Endothelial cell of umbilical vein (primary cell): ENCODE results near the gene CDH7. TPM values are rescaled to one million over a fixed set of nuclear protein-coding genes. Genes with fewer than 3 reads are reported as not detected.

ENCODE experiments used
- BruUV-seq: library from RNA; stranded (reverse); fragments of 400-500 nt; replicated peaks from 2 replicates; lab custom pipeline; 2021; lab: Mats Ljungman, UMichigan
- CTCF ChIA-PET: fragments of 300-600, 350-600 bp; sonication (Branson Sonifier 250); formaldehyde crosslinking; loops from one replicate; lab custom pipeline; 2021; ENCODE audit warnings: antibody characterized with exemption, inconsistent platforms; lab: Charles Lee
- POLR2A ChIA-PET: fragments of 300-600, 350-600 bp; sonication (Branson Sonifier 250); formaldehyde crosslinking; loops from one replicate; lab custom pipeline; 2021; ENCODE audit warnings: antibody characterized with exemption, inconsistent platforms; lab: Charles Lee
- DNase-seq: peaks from one replicate; pipeline ENCODE4 v3.0.0-alpha.2; 2011; ENCODE audit warnings: low read depth, low spot score
- FAIRE-seq: peaks from 2 replicates; lab custom pipeline; 2011; peaks lifted over from hg19 to GRCh38; lab: Jason Lieb, UNC
- H2AFZ ChIP-seq: 2 replicates; pipeline ENCODE4 v1.6.0; 2012; ENCODE audit warnings: low read depth, low read length, control low read depth, inconsistent platforms
- H3K27ac ChIP-seq: 2 replicates; pipeline ENCODE4 v1.5.1; 2011; ENCODE audit warnings: low read depth, mild to moderate bottlenecking, control low read depth, low read length, moderate library complexity; ENCODE audit not compliant: insufficient read depth
- H3K27me3 ChIP-seq, 2 experiments: 2 replicates each; pipeline versions ENCODE4 v1.6.0 to v1.6.1; 2011; ENCODE audit warnings: low read length in 2 of 2, mixed read lengths in 1 of 2; ENCODE audit not compliant: control insufficient read depth in 2 of 2, insufficient read depth in 2 of 2
- H3K36me3 ChIP-seq, 2 experiments: 2 replicates in 1 of 2; 3 replicates in 1 of 2; pipeline ENCODE4 v1.5.1; 2011; ENCODE audit warnings: low read length in 2 of 2, mild to moderate bottlenecking in 1 of 2, moderate library complexity in 1 of 2; ENCODE audit not compliant: control insufficient read depth in 2 of 2, insufficient read depth in 2 of 2; ENCODE audit errors: extremely low read depth in 1 of 2
- H3K4me1 ChIP-seq: 3 replicates; pipeline ENCODE4 v1.5.1; 2011; ENCODE audit warnings: mild to moderate bottlenecking, low read length; ENCODE audit not compliant: control insufficient read depth, insufficient read depth; ENCODE audit errors: extremely low read depth
- H3K4me2 ChIP-seq: 2 replicates; pipeline ENCODE4 v1.6.1; 2011; ENCODE audit warnings: low read length, control low read depth, mixed read lengths; ENCODE audit not compliant: insufficient read depth
- H3K4me3 ChIP-seq, 3 experiments: fragments of 200-600 bp in 1 of 3; sonication (generic), shearing (Covaris generic) in 1 of 3; replicated peaks in 1 of 3; 2 replicates each; pipeline ENCODE4 v1.5.1; 2011 to 2016; ENCODE audit warnings: control low read depth in 3 of 3, low read length in 3 of 3, mild to moderate bottlenecking in 2 of 3, inconsistent platforms in 1 of 3, low read depth in 1 of 3, moderate library complexity in 1 of 3; ENCODE audit not compliant: insufficient read depth in 1 of 3
- H3K79me2 ChIP-seq: 2 replicates; pipeline ENCODE4 v1.6.0; 2012; ENCODE audit warnings: low read length, inconsistent platforms; ENCODE audit not compliant: control insufficient read depth, insufficient read depth
- H3K9ac ChIP-seq: replicated peaks from 2 replicates; pipeline ENCODE3; 2011; ENCODE audit warnings: low read length, control low read depth; ENCODE audit not compliant: insufficient read depth; ENCODE audit errors: extremely low read depth
- H3K9me1 ChIP-seq: replicated peaks from 3 replicates; pipeline ENCODE4 v1.6.0; 2011; ENCODE audit warnings: mild to moderate bottlenecking, low read length; ENCODE audit not compliant: control insufficient read depth, insufficient read depth; ENCODE audit errors: extremely low read depth
- H3K9me3 ChIP-seq: replicated peaks from 2 replicates; pipeline ENCODE4 v1.5.1; 2012; ENCODE audit warnings: low read length, inconsistent platforms; ENCODE audit not compliant: control insufficient read depth, insufficient read depth
- H4K20me1 ChIP-seq: replicated peaks from 2 replicates; pipeline ENCODE3; 2011; ENCODE audit warnings: mild to moderate bottlenecking, low read length; ENCODE audit not compliant: control insufficient read depth, insufficient read depth; ENCODE audit errors: extremely low read depth
- EZH2 ChIP-seq: IDR thresholded peaks from 2 replicates; pipeline ENCODE4 v1.6.1; 2012; ENCODE audit warnings: borderline replicate concordance, low read depth, mild to moderate bottlenecking, moderate library complexity, low read length, inconsistent platforms; ENCODE audit not compliant: severe bottlenecking
- FOS ChIP-seq: IDR thresholded peaks from 2 replicates; pipeline ENCODE4 v1.6.1; 2011; ENCODE audit warnings: mild to moderate bottlenecking, low read length, moderate library complexity, borderline replicate concordance; ENCODE audit not compliant: insufficient read depth
- GATA2 ChIP-seq: IDR thresholded peaks from 2 replicates; pipeline ENCODE4 v1.7.0; 2011; ENCODE audit warnings: low read depth, mild to moderate bottlenecking, moderate library complexity, mixed read lengths, low read length; ENCODE audit not compliant: insufficient read length, insufficient read depth
- JUN ChIP-seq: IDR thresholded peaks from 2 replicates; pipeline ENCODE4 v1.6.1; 2011; ENCODE audit warnings: borderline replicate concordance, low read depth; ENCODE audit not compliant: insufficient read length, insufficient read depth
- MYC ChIP-seq: IDR thresholded peaks from one replicate; pipeline ENCODE4 v1.6.1; 2011; ENCODE audit warnings: mild to moderate bottlenecking, low read depth, low read length
- POLR2A ChIP-seq: IDR thresholded peaks from 2 replicates; pipeline ENCODE4 v1.6.1; 2012; ENCODE audit warnings: low read depth, mild to moderate bottlenecking, control low read depth, low read length
- POLR2AphosphoS5 ChIP-seq: IDR thresholded peaks from 2 replicates; pipeline ENCODE4 v1.6.1; 2012; ENCODE audit warnings: low read depth, mild to moderate bottlenecking, control low read depth, low read length, moderate library complexity; ENCODE audit not compliant: insufficient read depth
- dilution Hi-C: fragments of 300-500 bp; cut with MboI; formaldehyde crosslinking; loops from one replicate; pipeline ENCODE4 v1.15.0; 2019; ENCODE audit warnings: low sequenced_read_pairs; ENCODE audit not compliant: extremely low pct_ligation_motif_present
- intact Hi-C: fragments of 100-400 bp; cut with micrococcal nuclease; formaldehyde crosslinking; loops from one replicate; pipeline ENCODE4 v1.10.0; 2022
- polyA plus RNA-seq, 4 experiments: library from polyadenylated mRNA; depleted of rRNA in 3 of 4; stranded (reverse) in 3 of 4; unstranded in 1 of 4; fragments of >200 nt; gene quantifications; 2 replicates each; pipeline versions ENCODE4 v1.2.1 to v1.2.3, GENCODE V29; 2011 to 2012; ENCODE audit warnings: missing spikeins in 1 of 4
- total RNA-seq: library from RNA; stranded (reverse); gene quantifications from 2 replicates; pipeline ENCODE4 v1.2.3, GENCODE V29; 2021
- TF ChIP-seq, protein P1 (sequence below), 2 donors: IDR thresholded peaks; 1 replicate in 1 of 2; 2 replicates in 1 of 2; pipeline ENCODE4 v1.5.1; 2011; ENCODE audit warnings: low read length in 2 of 2, mild to moderate bottlenecking in 2 of 2, moderate library complexity in 2 of 2, control low read depth in 1 of 2, inconsistent platforms in 1 of 2, low read depth in 1 of 2; ENCODE audit not compliant: insufficient read depth in 1 of 2; ENCODE audit errors: extremely low read depth in 1 of 2
- TF ChIP-seq, protein P2 (sequence below): IDR thresholded peaks from 2 replicates; pipeline ENCODE4 v1.6.1; 2011; ENCODE audit not compliant: insufficient read depth, insufficient read length

Gene CDH7
- total and polyA plus RNA-seq, 2 donors (not counting 3 experiments of a cell fraction or from before 2014, with no cell fraction given): not detected

DNA sequence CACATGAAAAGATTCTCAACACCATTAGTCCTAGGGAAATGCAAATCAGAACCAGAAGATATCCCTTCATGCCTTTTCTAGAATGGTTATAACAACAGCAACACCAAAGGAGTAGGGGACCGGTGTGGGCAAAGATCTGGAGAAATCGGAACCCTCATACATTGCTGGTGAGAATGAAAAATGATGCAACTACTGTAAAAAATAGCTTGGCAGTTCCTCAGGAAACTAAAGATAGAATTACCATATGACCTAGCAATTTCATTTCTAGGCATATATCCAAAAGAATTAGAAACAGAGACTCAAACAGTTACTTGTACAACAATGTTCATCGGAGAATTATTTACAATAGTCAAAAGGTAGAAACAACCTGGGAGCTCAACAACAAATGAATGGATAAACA, 29.2 kb upstream of the CDH7 start:
- POLR2A ChIA-PET: no interaction called here
- TF ChIP-seq, protein P1, sequence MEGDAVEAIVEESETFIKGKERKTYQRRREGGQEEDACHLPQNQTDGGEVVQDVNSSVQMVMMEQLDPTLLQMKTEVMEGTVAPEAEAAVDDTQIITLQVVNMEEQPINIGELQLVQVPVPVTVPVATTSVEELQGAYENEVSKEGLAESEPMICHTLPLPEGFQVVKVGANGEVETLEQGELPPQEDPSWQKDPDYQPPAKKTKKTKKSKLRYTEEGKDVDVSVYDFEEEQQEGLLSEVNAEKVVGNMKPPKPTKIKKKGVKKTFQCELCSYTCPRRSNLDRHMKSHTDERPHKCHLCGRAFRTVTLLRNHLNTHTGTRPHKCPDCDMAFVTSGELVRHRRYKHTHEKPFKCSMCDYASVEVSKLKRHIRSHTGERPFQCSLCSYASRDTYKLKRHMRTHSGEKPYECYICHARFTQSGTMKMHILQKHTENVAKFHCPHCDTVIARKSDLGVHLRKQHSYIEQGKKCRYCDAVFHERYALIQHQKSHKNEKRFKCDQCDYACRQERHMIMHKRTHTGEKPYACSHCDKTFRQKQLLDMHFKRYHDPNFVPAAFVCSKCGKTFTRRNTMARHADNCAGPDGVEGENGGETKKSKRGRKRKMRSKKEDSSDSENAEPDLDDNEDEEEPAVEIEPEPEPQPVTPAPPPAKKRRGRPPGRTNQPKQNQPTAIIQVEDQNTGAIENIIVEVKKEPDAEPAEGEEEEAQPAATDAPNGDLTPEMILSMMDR (IDR thresholded peaks at IDR 0.05; ENCODE audit: extremely low read depth in 1 of 2, insufficient read depth in 1 of 2, low read depth in 1 of 2, low read length in 2 of 2): no peak
- TF ChIP-seq EZH2 (no peak), POLR2AphosphoS5 (no peak), MYC (no peak), FOS (no peak), POLR2A (no peak), JUN (no peak), GATA2 (no peak)
- TF ChIP-seq, protein P2, sequence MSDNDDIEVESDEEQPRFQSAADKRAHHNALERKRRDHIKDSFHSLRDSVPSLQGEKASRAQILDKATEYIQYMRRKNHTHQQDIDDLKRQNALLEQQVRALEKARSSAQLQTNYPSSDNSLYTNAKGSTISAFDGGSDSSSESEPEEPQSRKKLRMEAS: no peak
- DNase-seq (no peak), FAIRE-seq (no peak)
- no TSS peak for BruUV-seq
- H3K27me3 ChIP-seq: no peaks in the 10 kb centered on the region
- dilution Hi-C loops (no loop called here), intact Hi-C loops (no loop called here)
- H3K4me1 ChIP-seq: no peaks in the 10 kb centered on the region
- no peaks in the 10 kb centered on the region for H3K9me1 ChIP-seq
- H2AFZ ChIP-seq: no peak overlapping the region
- H3K4me2 ChIP-seq: no peak overlapping the region
- H3K79me2 ChIP-seq: no peaks in the 10 kb centered on the region
- H3K9me3 ChIP-seq: no peaks in the 10 kb centered on the region
- no peak overlapping the region for H3K4me3 ChIP-seq
- no peak overlapping the region for H3K27ac ChIP-seq
- H3K36me3 ChIP-seq: no peaks in the 10 kb centered on the region
- CTCF ChIA-PET: no interaction called here
- H4K20me1 ChIP-seq: no peaks in the 10 kb centered on the region
- no peak overlapping the region for H3K9ac ChIP-seq
